RWPE2 (cell line): ENCODE measurements around the gene AARSD1.
"Not testable (repeated sequence)": the region's sequence is repeated elsewhere in the genome, so short reads cannot be mapped to it uniquely, and the experiment has no call there.

Experiments used
- ATAC-seq: fragments of 200-7000 bp; cut with Tn5 transposase; 3 replicates; pipeline ENCODE4 v1.9.1; 2021; ENCODE audit warnings: low read depth
- DNase-seq: peaks from one replicate; pipeline ENCODE4 v3.0.0-alpha.2; 2020; ENCODE audit warnings: low spot score
- H3K27ac ChIP-seq: fragments of 450-650 bp; 2 replicates; pipeline ENCODE4 v1.5.1; 2017; ENCODE audit warnings: mild to moderate bottlenecking; ENCODE audit not compliant: poor library complexity, severe bottlenecking
- H3K27me3 ChIP-seq: fragments of 250-450 bp; sonication (Bioruptor Pico); 2 replicates; pipeline ENCODE4 v1.5.1; 2021; ENCODE audit warnings: mild to moderate bottlenecking, moderate library complexity; ENCODE audit not compliant: insufficient read depth, poor library complexity, severe bottlenecking
- H3K36me3 ChIP-seq: fragments of 250-450 bp; sonication (Bioruptor Pico); 2 replicates; pipeline ENCODE4 v1.5.1; 2020; ENCODE audit warnings: low read depth, mild to moderate bottlenecking, moderate library complexity
- H3K4me1 ChIP-seq: fragments of 250-450 bp; sonication (Bioruptor Pico); 2 replicates; pipeline ENCODE4 v1.5.1; 2021; ENCODE audit warnings: mild to moderate bottlenecking, moderate library complexity; ENCODE audit not compliant: insufficient read depth, poor library complexity, severe bottlenecking
- H3K4me3 ChIP-seq: fragments of 250-450 bp; sonication (Bioruptor Pico); 2 replicates; pipeline ENCODE4 v1.5.1; 2021; ENCODE audit warnings: mild to moderate bottlenecking, moderate library complexity; ENCODE audit not compliant: severe bottlenecking
- H3K9me3 ChIP-seq: fragments of 250-450 bp; sonication (Bioruptor Pico); 2 replicates; pipeline ENCODE4 v1.5.1; 2021; ENCODE audit warnings: mild to moderate bottlenecking, moderate library complexity; ENCODE audit not compliant: severe bottlenecking
- TF ChIP-seq, protein P1 (sequence below): fragments of 450-650 bp; IDR thresholded peaks from one replicate; pipeline ENCODE4 v1.5.1; 2017; ENCODE audit warnings: mild to moderate bottlenecking, moderate library complexity; ENCODE audit not compliant: poor library complexity, severe bottlenecking

AARSD1 gene

DNA sequence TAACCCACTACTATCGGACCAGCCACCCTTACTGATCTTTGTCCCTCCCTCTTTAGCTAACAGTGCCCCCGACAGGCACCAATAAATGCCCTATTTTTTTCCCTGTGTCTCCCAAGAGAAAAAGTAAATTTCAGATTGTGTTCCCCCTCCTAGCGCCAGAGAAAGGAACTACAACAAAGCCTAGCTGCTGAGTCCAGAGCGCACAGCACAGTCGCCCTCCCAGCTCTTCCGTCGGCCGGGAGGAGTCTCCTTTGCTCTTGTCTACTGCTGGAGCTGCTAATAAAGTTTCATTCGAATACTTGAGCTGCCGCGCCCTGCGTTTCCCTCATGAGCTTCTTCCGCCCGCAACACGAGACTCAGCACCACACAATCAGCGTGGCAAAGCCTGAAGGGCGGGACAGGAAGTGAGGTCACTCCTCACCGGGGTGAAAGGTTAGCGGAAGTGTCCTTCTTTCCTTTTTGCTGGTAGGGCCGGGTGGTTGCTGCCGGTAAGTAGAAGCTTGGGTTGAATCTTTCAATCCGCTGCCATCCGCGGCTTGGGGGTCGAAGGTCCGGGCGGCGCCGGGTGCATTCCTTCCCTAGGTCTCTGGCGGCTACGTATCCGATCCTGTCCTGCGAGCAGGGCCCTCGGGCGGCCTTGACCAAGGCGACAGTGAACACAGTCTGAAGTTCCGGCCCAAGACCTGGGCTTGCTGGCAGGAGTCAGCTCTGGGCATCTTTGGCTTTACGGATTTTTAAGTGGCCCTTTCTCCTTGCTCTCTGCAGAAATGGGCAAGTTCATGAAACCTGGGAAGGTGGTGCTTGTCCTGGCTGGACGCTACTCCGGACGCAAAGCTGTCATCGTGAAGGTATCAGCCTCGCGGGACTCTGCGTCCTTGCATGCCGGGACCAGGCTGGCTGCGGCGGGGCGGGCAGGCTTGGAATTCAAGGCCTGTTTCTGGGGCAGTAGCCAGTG lies 34.0 kb upstream of the AARSD1 start, which contains the start of gene RPL27:
TSS of gene RPL27 (plus strand) at position 436 of the 955 bp plus-strand sequence. CDS start at position 768, 332 bp downstream.
- H3K27ac ChIP-seq = peak within 1 kb of the TSS; percentile 85
- peaks cover 50% of the 10 kb centered on the region for H3K36me3 ChIP-seq
- peak; percentile 90 for ATAC-seq

GRCh38 chr17:42997390-42997983 lies 33.2 kb upstream of the AARSD1 start:
- DNase-seq (no peak), ATAC-seq (no peak)
- Histone ChIP-seq H3K27me3 (no peaks in the 10 kb centered on the region), H3K27ac (peak overlapping the region; percentile 85), H3K9me3 (no peaks in the 10 kb centered on the region), H3K4me1 (peaks cover 32% of the 10 kb centered on the region), H3K36me3 (peaks cover 50% of the 10 kb centered on the region), H3K4me3 (peak overlapping the region; percentile 74)
- TF ChIP-seq, protein P1, sequence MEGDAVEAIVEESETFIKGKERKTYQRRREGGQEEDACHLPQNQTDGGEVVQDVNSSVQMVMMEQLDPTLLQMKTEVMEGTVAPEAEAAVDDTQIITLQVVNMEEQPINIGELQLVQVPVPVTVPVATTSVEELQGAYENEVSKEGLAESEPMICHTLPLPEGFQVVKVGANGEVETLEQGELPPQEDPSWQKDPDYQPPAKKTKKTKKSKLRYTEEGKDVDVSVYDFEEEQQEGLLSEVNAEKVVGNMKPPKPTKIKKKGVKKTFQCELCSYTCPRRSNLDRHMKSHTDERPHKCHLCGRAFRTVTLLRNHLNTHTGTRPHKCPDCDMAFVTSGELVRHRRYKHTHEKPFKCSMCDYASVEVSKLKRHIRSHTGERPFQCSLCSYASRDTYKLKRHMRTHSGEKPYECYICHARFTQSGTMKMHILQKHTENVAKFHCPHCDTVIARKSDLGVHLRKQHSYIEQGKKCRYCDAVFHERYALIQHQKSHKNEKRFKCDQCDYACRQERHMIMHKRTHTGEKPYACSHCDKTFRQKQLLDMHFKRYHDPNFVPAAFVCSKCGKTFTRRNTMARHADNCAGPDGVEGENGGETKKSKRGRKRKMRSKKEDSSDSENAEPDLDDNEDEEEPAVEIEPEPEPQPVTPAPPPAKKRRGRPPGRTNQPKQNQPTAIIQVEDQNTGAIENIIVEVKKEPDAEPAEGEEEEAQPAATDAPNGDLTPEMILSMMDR = no peak

More for the DNA sequence above, 34.0 kb upstream of the AARSD1 start, which contains the start of gene RPL27:
- peak within 1 kb of the TSS; percentile 74 for H3K4me3 ChIP-seq
- TF ChIP-seq, protein P1 = peak; percentile 95
- H3K9me3 ChIP-seq = no peaks in the 10 kb centered on the region
- H3K4me1 ChIP-seq = peaks cover 32% of the 10 kb centered on the region
- peak; percentile 98 for DNase-seq
- no peaks in the 10 kb centered on the region for H3K27me3 ChIP-seq

- not testable (repeated sequence) for H3K27ac ChIP-seq, H3K4me3 ChIP-seq, H3K9me3 ChIP-seq, ATAC-seq, H3K27me3 ChIP-seq, DNase-seq
- Histone ChIP-seq H3K4me1 (peaks cover 31% of the 10 kb centered on the region), H3K36me3 (peaks cover 46% of the 10 kb centered on the region)
Measured at GRCh38 chr17:42993913-42994312, 29.7 kb upstream of the AARSD1 start.

- no peaks in the 10 kb centered on the region for H3K9me3 ChIP-seq
- DNase-seq (no peak), ATAC-seq (no peak)
- H3K4me1 ChIP-seq = peaks cover 37% of the 10 kb centered on the region
- H3K27ac ChIP-seq = no peak overlapping the region
- H3K4me3 ChIP-seq = no peak overlapping the region
- TF ChIP-seq, protein P1 = no peak
- no peaks in the 10 kb centered on the region for H3K27me3 ChIP-seq
- peaks cover 51% of the 10 kb centered on the region for H3K36me3 ChIP-seq
Measured at GRCh38 chr17:42992872-42993271, 28.6 kb upstream of the AARSD1 start.

GRCh38 chr17:42991471-42991870 lies 27.2 kb upstream of the AARSD1 start:
- TF ChIP-seq, protein P1 = no peak
- peaks cover 65% of the 10 kb centered on the region for H3K36me3 ChIP-seq
- H3K4me1 ChIP-seq = peaks cover 31% of the 10 kb centered on the region
- DNase-seq (no peak), ATAC-seq (no peak)
- H3K9me3 ChIP-seq = no peaks in the 10 kb centered on the region
- H3K27me3 ChIP-seq = no peaks in the 10 kb centered on the region
- no peak overlapping the region for H3K4me3 ChIP-seq
- H3K27ac ChIP-seq = peak overlapping the region; percentile 99
